ENCODE results near the gene RAB44.
A peak's percentile ranks its signal among the peaks of the same experiment; 100 is the strongest.

The RAB44 gene

DNA sequence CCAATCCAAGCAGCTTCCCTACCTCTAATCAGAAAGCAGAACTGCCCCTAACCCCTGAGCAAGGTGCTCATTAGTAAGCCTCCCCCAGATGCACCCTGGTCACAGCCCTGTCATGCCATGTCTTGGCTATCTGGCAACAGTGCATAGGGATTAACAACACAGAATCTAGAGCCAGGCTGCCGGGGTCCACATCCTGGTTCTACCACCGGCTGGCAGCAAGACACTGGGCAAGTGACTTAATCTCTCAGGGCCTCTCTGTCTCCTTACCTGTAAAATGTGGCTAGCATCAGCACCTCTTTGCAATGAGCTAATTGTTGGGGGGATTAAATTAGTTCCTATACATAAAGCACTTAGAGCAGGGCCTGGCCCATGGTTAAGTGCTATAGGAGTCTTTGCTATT lies 73.5 kb downstream of the RAB44 start:
- DNase-seq (ENCODE audit: insufficient read length, low spot score) (no peak), FAIRE-seq (no peak)
- TF ChIP-seq POU2F2 (IDR thresholded peaks at IDR 0.05; ENCODE audit: low read depth, low read length) (no peak), PAX5 (IDR thresholded peaks at IDR 0.05; ENCODE audit: insufficient read depth, low read length, severe bottlenecking) (no peak), POLR2A (IDR thresholded peaks at IDR 0.05; ENCODE audit: low read depth, low read length) (no peak), SPI1 (IDR thresholded peaks at IDR 0.05; ENCODE audit: low read depth, low read length) (no peak; the same call in 1 of the 2 replicates), POLR2AphosphoS5 (IDR thresholded peaks at IDR 0.05; ENCODE audit: low read depth, low read length) (no peak), TAF1 (IDR thresholded peaks at IDR 0.05; ENCODE audit: low read depth, low read length) (no peak)

DNA sequence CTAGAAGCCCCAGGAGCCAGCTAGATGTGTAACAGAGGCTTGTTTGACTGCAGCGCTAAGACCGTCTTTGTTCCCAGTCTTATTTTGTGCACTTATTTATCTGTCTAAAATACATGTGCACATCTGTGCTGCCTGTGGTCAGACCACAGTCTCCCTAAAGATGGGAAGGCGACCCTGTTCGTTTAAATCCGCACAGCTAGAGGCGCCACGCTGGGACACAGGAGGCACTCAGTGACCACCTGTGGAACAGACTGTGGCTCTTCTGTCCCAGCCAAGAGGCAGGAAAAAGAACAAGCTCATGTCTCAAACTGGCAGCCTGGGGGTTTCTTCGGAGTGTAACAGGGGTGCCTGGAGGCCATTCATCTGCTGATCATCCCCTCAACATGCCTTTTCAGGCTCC lies 74.8 kb downstream of the RAB44 start:
- FAIRE-seq (no peak), DNase-seq (ENCODE audit: insufficient read length, low spot score) (no peak)
- TF ChIP-seq POLR2A (IDR thresholded peaks at IDR 0.05; ENCODE audit: low read depth, low read length): no peak
- TF ChIP-seq SPI1 (IDR thresholded peaks at IDR 0.05; ENCODE audit: low read depth, low read length): no peak
- TF ChIP-seq TAF1 (IDR thresholded peaks at IDR 0.05; ENCODE audit: low read depth, low read length): no peak
- TF ChIP-seq POU2F2 (IDR thresholded peaks at IDR 0.05; ENCODE audit: low read depth, low read length): no peak
- no peak for TF ChIP-seq POLR2AphosphoS5 (IDR thresholded peaks at IDR 0.05; ENCODE audit: low read depth, low read length)
- no peak for TF ChIP-seq PAX5 (IDR thresholded peaks at IDR 0.05; ENCODE audit: insufficient read depth, low read length, severe bottlenecking)

DNA sequence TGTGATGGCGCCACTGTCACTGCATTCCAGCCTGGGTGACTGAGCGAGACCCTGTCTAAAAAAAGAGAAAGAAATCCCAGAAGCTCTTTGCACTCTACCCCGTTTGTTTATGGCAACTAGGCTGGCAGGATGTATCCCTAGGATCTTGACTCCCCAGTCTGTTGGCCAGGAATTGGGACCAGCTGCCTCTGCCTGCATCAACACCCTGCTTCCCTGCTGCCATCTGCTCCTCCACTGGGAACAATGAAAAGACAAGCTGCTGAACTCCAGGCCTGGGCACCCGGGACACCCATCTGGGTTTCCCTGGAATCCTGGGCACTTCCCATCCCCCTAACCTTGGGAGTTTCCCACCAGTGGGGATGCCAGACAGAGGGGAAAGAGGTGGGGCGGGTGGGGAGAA lies 76.7 kb downstream of the RAB44 start:
- TF ChIP-seq POLR2AphosphoS5 (IDR thresholded peaks at IDR 0.05; ENCODE audit: low read depth, low read length): no peak
- no peak for TF ChIP-seq POU2F2 (IDR thresholded peaks at IDR 0.05; ENCODE audit: low read depth, low read length)
- DNase-seq (ENCODE audit: insufficient read length, low spot score) (no peak), FAIRE-seq (no peak)

DNA sequence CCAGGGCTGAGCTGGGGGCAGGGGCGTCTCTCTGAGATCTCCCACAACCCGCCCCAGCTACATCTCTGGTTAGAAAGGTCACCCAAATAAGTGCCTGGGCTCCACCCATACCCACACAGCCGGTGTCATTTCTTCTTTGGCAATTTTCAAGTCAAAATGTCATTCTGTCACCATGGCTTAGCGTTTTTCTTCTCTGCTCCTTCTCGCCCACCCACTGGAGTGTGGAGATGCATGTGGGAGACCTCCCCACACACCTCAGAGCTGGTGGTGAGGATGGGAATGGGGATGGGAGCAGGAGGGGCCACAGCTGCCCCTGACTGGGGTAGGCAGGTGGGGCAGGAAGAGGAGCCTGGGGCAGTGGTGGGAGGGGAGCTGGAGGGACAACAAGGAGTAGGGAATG lies 78.5 kb downstream of the RAB44 start:
- FAIRE-seq (no peak), DNase-seq (ENCODE audit: insufficient read length, low spot score) (no peak)
- TF ChIP-seq PAX5 (IDR thresholded peaks at IDR 0.05; ENCODE audit: insufficient read depth, low read length, severe bottlenecking) (no peak), TAF1 (IDR thresholded peaks at IDR 0.05; ENCODE audit: low read depth, low read length) (no peak)

DNA sequence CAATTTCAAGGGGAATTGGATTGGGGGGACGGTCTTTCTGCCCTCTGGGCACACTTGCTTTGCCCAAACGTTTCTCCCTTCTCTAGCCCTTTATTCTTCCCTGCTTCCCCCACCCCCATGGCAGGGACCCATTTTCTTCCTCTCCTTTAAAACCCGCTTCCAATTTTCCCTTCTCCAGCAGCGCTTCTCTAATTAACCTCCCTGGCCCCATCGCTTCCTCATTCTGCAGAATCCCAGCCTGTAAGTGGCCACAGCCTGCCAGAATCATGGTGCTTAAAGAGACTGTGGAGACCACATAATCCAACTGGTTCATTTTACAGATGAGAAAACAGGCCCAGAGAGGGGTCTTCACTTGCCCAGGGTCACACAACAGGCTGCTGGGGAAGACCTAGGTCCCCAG lies 80.2 kb downstream of the RAB44 start:
- no peak for DNase-seq (ENCODE audit: insufficient read length, low spot score)

DNA sequence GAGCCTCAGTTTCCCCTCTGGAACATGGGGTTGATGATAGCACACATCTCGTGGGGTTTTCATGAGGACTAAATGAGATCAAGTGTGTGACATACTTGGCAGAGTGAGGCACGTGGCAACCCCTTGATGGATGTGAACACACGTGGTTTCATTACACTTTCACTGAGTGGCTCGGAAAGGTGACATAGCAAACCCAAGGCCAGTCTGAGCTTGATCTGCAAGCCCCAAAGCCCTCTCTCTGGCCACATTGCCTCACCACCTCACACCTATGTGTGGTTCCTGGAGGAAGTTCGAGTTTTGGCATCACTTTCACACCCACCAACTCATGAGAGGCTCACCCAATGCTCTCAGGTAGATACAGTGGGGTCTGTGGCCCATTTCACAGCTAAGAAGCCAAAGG lies 81.6 kb downstream of the RAB44 start:
- FAIRE-seq: peak; percentile 50
- TF ChIP-seq POLR2A (IDR thresholded peaks at IDR 0.05; ENCODE audit: low read depth, low read length) (no peak), PAX5 (IDR thresholded peaks at IDR 0.05; ENCODE audit: insufficient read depth, low read length, severe bottlenecking) (no peak), SPI1 (IDR thresholded peaks at IDR 0.05; ENCODE audit: low read depth, low read length) (no peak), POU2F2 (IDR thresholded peaks at IDR 0.05; ENCODE audit: low read depth, low read length) (no peak), POLR2AphosphoS5 (IDR thresholded peaks at IDR 0.05; ENCODE audit: low read depth, low read length) (no peak), TAF1 (IDR thresholded peaks at IDR 0.05; ENCODE audit: low read depth, low read length) (no peak)
- DNase-seq (ENCODE audit: insufficient read length, low spot score): no peak

More for the DNA sequence above, 80.2 kb downstream of the RAB44 start:
- TF ChIP-seq POU2F2 (IDR thresholded peaks at IDR 0.05; ENCODE audit: low read depth, low read length) (no peak), SPI1 (IDR thresholded peaks at IDR 0.05; ENCODE audit: low read depth, low read length) (no peak), POLR2AphosphoS5 (IDR thresholded peaks at IDR 0.05; ENCODE audit: low read depth, low read length) (no peak), TAF1 (IDR thresholded peaks at IDR 0.05; ENCODE audit: low read depth, low read length) (no peak), PAX5 (IDR thresholded peaks at IDR 0.05; ENCODE audit: insufficient read depth, low read length, severe bottlenecking) (no peak), POLR2A (IDR thresholded peaks at IDR 0.05; ENCODE audit: low read depth, low read length) (no peak)
- FAIRE-seq: no peak

DNA sequence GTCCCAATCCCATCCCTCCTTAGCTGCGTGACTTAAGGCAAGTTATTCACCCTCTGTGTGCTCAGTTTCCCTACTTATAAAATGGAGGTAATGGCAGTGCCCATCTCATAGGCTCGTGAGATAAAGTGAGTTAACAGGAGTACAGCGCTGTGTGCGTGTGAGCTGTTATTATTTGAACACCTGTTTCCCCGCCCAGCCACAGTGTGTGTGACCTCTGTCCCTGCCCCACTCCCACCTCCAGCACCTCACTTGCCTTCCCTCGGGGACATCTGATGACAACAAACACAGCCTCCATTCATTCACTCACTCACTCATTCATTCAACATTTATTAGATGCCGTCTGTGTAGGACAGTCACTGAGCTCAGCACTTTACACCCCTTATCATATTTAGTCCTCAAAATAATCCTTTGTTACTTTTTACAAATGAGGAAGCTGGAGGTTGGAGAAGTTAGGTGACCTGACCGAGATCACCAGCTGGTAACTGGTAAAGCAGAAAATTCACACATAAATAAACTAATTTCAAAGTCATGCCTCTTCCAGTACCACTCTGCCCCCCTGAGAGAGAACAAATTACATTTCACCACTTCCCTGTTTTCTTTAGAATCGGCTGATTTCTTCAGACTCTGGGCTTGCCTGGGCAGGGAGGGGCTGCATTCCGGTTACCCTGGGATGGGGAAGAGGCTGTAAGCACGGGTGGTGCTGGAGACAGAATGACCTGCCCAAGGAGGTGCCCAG lies 83.0 kb downstream of the RAB44 start:
- DNase-seq (ENCODE audit: insufficient read length, low spot score) (no peak), FAIRE-seq (peak; percentile 94)
- TF ChIP-seq SPI1 (IDR thresholded peaks at IDR 0.05; ENCODE audit: low read depth, low read length): peak; percentile 62
- no peak for TF ChIP-seq POLR2AphosphoS5 (IDR thresholded peaks at IDR 0.05; ENCODE audit: low read depth, low read length)

DNA sequence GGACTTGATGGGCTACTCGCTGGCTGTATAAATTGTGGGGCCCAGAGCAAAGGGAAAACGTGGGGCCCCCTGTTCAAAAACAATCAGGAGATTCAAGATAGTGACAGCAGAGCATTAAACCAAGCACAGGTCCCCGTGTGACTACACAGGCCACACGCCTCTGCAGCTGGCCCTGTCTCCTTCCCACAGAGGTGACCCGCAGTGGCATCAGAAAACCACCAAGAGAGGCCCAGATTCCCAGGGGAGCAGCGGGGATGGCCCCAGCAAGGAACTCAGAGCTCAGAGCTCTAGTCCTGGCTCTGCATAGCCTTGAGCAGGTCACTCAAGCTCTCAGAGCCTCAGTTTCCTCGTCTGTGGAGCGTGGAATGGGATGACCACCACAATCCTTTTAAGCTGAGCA lies 84.0 kb downstream of the RAB44 start:
- FAIRE-seq: peak; percentile 83
- no peak for DNase-seq (ENCODE audit: insufficient read length, low spot score)
- TF ChIP-seq POLR2A (IDR thresholded peaks at IDR 0.05; ENCODE audit: low read depth, low read length) (no peak), SPI1 (IDR thresholded peaks at IDR 0.05; ENCODE audit: low read depth, low read length) (no peak), PAX5 (IDR thresholded peaks at IDR 0.05; ENCODE audit: insufficient read depth, low read length, severe bottlenecking) (no peak), POLR2AphosphoS5 (IDR thresholded peaks at IDR 0.05; ENCODE audit: low read depth, low read length) (no peak), POU2F2 (IDR thresholded peaks at IDR 0.05; ENCODE audit: low read depth, low read length) (no peak), TAF1 (IDR thresholded peaks at IDR 0.05; ENCODE audit: low read depth, low read length) (no peak)

Data from GM12891 (cell line).